Activated naive CD4-positive, alpha-beta T cell treated with anti-CD3 and anti-CD28 coated beads, Interleukin-2, amount 50 U/mL, for 24 hours (primary cell): ENCODE results near the gene WDTC1.

ENCODE experiments used
- H3K27ac Mint-ChIP-seq: one replicate; pipeline ENCODE4 v1.8.0; 2021; ENCODE audit warnings: mild to moderate bottlenecking, mixed read lengths
- H3K27me3 Mint-ChIP-seq: one replicate; pipeline ENCODE4 v1.8.0; 2021; ENCODE audit warnings: mixed read lengths
- H3K36me3 Mint-ChIP-seq: one replicate; pipeline ENCODE4 v1.8.0; 2021; ENCODE audit warnings: mixed read lengths
- H3K4me1 Mint-ChIP-seq: one replicate; pipeline ENCODE4 v1.8.0; 2021; ENCODE audit warnings: mixed read lengths
- H3K4me3 Mint-ChIP-seq: one replicate; pipeline ENCODE4 v1.8.0; 2021; ENCODE audit warnings: mild to moderate bottlenecking, mixed read lengths
- H3K9me3 Mint-ChIP-seq: one replicate; pipeline ENCODE4 v1.8.0; 2021; ENCODE audit warnings: mixed read lengths

WDTC1 gene

GRCh38 chr1:27348861-27349783 lies 114.7 kb downstream of the WDTC1 start:
- Mint-ChIP-seq H3K27me3 (no peaks in the 10 kb centered on the region), H3K4me3 (peak overlapping the region; percentile 15), H3K27ac (no peak overlapping the region), H3K36me3 (no peaks in the 10 kb centered on the region), H3K4me1 (peaks cover 14% of the 10 kb centered on the region), H3K9me3 (no peaks in the 10 kb centered on the region)

GRCh38 chr1:27349784-27350662 lies 115.6 kb downstream of the WDTC1 start:
- H3K9me3 Mint-ChIP-seq = no peaks in the 10 kb centered on the region
- peaks cover 9% of the 10 kb centered on the region for H3K4me1 Mint-ChIP-seq
- no peaks in the 10 kb centered on the region for H3K27me3 Mint-ChIP-seq
- H3K27ac Mint-ChIP-seq = no peak overlapping the region
- no peaks in the 10 kb centered on the region for H3K36me3 Mint-ChIP-seq
- H3K4me3 Mint-ChIP-seq = no peak overlapping the region

GRCh38 chr1:27350663-27351540 lies 116.5 kb downstream of the WDTC1 start:
- Mint-ChIP-seq H3K27me3 (no peaks in the 10 kb centered on the region), H3K36me3 (no peaks in the 10 kb centered on the region), H3K4me1 (peaks cover 16% of the 10 kb centered on the region), H3K4me3 (no peak overlapping the region), H3K27ac (no peak overlapping the region), H3K9me3 (no peaks in the 10 kb centered on the region)

GRCh38 chr1:27351541-27352107 lies 117.2 kb downstream of the WDTC1 start:
- Mint-ChIP-seq H3K27ac (peak overlapping the region; percentile 17), H3K27me3 (no peaks in the 10 kb centered on the region), H3K36me3 (no peaks in the 10 kb centered on the region), H3K4me3 (no peak overlapping the region), H3K9me3 (no peaks in the 10 kb centered on the region), H3K4me1 (peaks cover 17% of the 10 kb centered on the region)

GRCh38 chr1:27353166-27353565 lies 118.7 kb downstream of the WDTC1 start:
- no peaks in the 10 kb centered on the region for H3K36me3 Mint-ChIP-seq
- H3K27me3 Mint-ChIP-seq = no peaks in the 10 kb centered on the region

GRCh38 chr1:27353629-27354028 lies 119.2 kb downstream of the WDTC1 start:
- Mint-ChIP-seq H3K4me3 (no peak overlapping the region), H3K27me3 (no peaks in the 10 kb centered on the region), H3K9me3 (no peaks in the 10 kb centered on the region), H3K4me1 (peaks cover 24% of the 10 kb centered on the region), H3K36me3 (no peaks in the 10 kb centered on the region), H3K27ac (peak overlapping the region; percentile 41)

More at GRCh38 chr1:27353166-27353565, 118.7 kb downstream of the WDTC1 start:
- Mint-ChIP-seq H3K4me3 (no peak overlapping the region), H3K9me3 (no peaks in the 10 kb centered on the region), H3K4me1 (peaks cover 24% of the 10 kb centered on the region), H3K27ac (no peak overlapping the region)

GRCh38 chr1:27355683-27356082 lies 121.3 kb downstream of the WDTC1 start:
- Mint-ChIP-seq H3K27ac (peak overlapping the region; percentile 68), H3K4me3 (peak overlapping the region; percentile 51), H3K4me1 (peaks cover 40% of the 10 kb centered on the region), H3K36me3 (no peaks in the 10 kb centered on the region), H3K9me3 (no peaks in the 10 kb centered on the region), H3K27me3 (no peaks in the 10 kb centered on the region)

- H3K9me3 Mint-ChIP-seq = no peaks in the 10 kb centered on the region
- H3K36me3 Mint-ChIP-seq = no peaks in the 10 kb centered on the region
- H3K27ac Mint-ChIP-seq = no peak overlapping the region
- no peaks in the 10 kb centered on the region for H3K27me3 Mint-ChIP-seq
- peaks cover 40% of the 10 kb centered on the region for H3K4me1 Mint-ChIP-seq
- H3K4me3 Mint-ChIP-seq = peak overlapping the region; percentile 47
These were observed 121.8 kb downstream of the WDTC1 start for GRCh38 chr1:27356277-27356618.

GRCh38 chr1:27356619-27357280 lies 122.3 kb downstream of the WDTC1 start:
- Mint-ChIP-seq H3K27me3 (no peaks in the 10 kb centered on the region), H3K27ac (no peak overlapping the region), H3K36me3 (no peaks in the 10 kb centered on the region), H3K4me1 (peaks cover 40% of the 10 kb centered on the region), H3K4me3 (peak overlapping the region; percentile 79), H3K9me3 (no peaks in the 10 kb centered on the region)

- Mint-ChIP-seq H3K4me3 (peak overlapping the region; percentile 79), H3K27ac (no peak overlapping the region), H3K4me1 (peaks cover 40% of the 10 kb centered on the region), H3K36me3 (no peaks in the 10 kb centered on the region), H3K27me3 (no peaks in the 10 kb centered on the region), H3K9me3 (no peaks in the 10 kb centered on the region)
These were observed 123.0 kb downstream of the WDTC1 start for GRCh38 chr1:27357281-27358037.
